HG03469 (cell line): ENCODE results near the gene MOK.
"Not testable (repeated sequence)": the region's sequence is repeated elsewhere in the genome, so short reads cannot be mapped to it uniquely, and the experiment has no call there.

Experiments
- ATAC-seq: cut with Tn5 transposase; IDR thresholded peaks from one replicate; pipeline ENCODE4 v1.9.1; 2021; ENCODE audit warnings: mild to moderate bottlenecking, moderate library complexity, moderate number of reproducible peaks; ENCODE audit not compliant: unreplicated experiment

Gene MOK

GRCh38 chr14:102304611-102305506, at the start of gene MOK:
TSS of gene MOK (minus strand) at chr14:102305164. CDS start at chr14:102304968, 196 bp downstream.
- peak; percentile 94 for ATAC-seq

GRCh38 chr14:102353126-102353619, 48.2 kb upstream of the MOK start:
- ATAC-seq: no peak

- ATAC-seq: no peak
These were observed 47.2 kb upstream of the MOK start for GRCh38 chr14:102352213-102352612.

GRCh38 chr14:102351593-102351992, 46.6 kb upstream of the MOK start:
- ATAC-seq: not testable (repeated sequence)

GRCh38 chr14:102351023-102351422, 46.1 kb upstream of the MOK start:
- no peak for ATAC-seq

- ATAC-seq: no peak
These were observed 43.4 kb upstream of the MOK start for GRCh38 chr14:102348376-102348775.

GRCh38 chr14:102346645-102347044, 41.7 kb upstream of the MOK start:
- no peak for ATAC-seq

- no peak for ATAC-seq
These were observed 40.3 kb upstream of the MOK start for GRCh38 chr14:102345232-102345631.

GRCh38 chr14:102344485-102344884, 39.5 kb upstream of the MOK start:
- no peak for ATAC-seq

GRCh38 chr14:102344084-102344483, 39.1 kb upstream of the MOK start:
- no peak for ATAC-seq

- ATAC-seq: no peak
These were observed 37.3 kb upstream of the MOK start for GRCh38 chr14:102342238-102342637.

- ATAC-seq: no peak
These were observed 36.6 kb upstream of the MOK start for GRCh38 chr14:102341566-102341965.

- no peak for ATAC-seq
These were observed 33.8 kb upstream of the MOK start for GRCh38 chr14:102338724-102339123.

GRCh38 chr14:102335163-102335562, 30.2 kb upstream of the MOK start:
- no peak for ATAC-seq

- ATAC-seq: no peak
These were observed 29.1 kb upstream of the MOK start for GRCh38 chr14:102333795-102334705.

GRCh38 chr14:102333390-102333789, 28.4 kb upstream of the MOK start:
- no peak for ATAC-seq

GRCh38 chr14:102330806-102331205, 25.8 kb upstream of the MOK start:
- ATAC-seq: no peak

GRCh38 chr14:102329381-102329780, 24.4 kb upstream of the MOK start:
- ATAC-seq: not testable (repeated sequence)

- ATAC-seq: no peak
These were observed 21.6 kb upstream of the MOK start for GRCh38 chr14:102326583-102326982.

- ATAC-seq: no peak
These were observed 20.9 kb upstream of the MOK start for GRCh38 chr14:102325791-102326345.

- no peak for ATAC-seq
These were observed 18.1 kb upstream of the MOK start for GRCh38 chr14:102323102-102323501.
